Neuronal stem cell (in vitro differentiated cells): ENCODE results near the gene SPSB2.

Source experiments
- DNase-seq: peaks from one replicate; pipeline ENCODE4 v3.0.0-alpha.2; 2013; ENCODE audit warnings: low spot score
- H2AFZ ChIP-seq: one replicate; pipeline ENCODE4 v1.6.1; 2013; ENCODE audit warnings: mild to moderate bottlenecking, low read length, inconsistent platforms
- H2AK5ac ChIP-seq: 2 replicates; pipeline ENCODE4 v1.6.1; 2013; ENCODE audit warnings: low read depth, mild to moderate bottlenecking, inconsistent platforms, low read length, moderate library complexity, mixed read lengths
- H2BK120ac ChIP-seq: 2 replicates; pipeline ENCODE4 v1.6.1; 2013; ENCODE audit warnings: low read depth, mild to moderate bottlenecking, inconsistent platforms, low read length, moderate library complexity, mixed read lengths
- H2BK12ac ChIP-seq: one replicate; pipeline ENCODE4 v1.6.1; 2013; ENCODE audit warnings: low read length, inconsistent platforms
- H2BK15ac ChIP-seq: 2 replicates; pipeline ENCODE4 v1.6.1; 2013; ENCODE audit warnings: mild to moderate bottlenecking, low read length, inconsistent platforms, mixed read lengths
- H2BK5ac ChIP-seq: one replicate; pipeline ENCODE4 v1.6.1; 2013; ENCODE audit warnings: inconsistent platforms, mild to moderate bottlenecking, low read length, moderate library complexity
- H3K14ac ChIP-seq: one replicate; pipeline ENCODE4 v1.6.1; 2013; ENCODE audit warnings: low read length, inconsistent platforms
- H3K18ac ChIP-seq: 2 replicates; pipeline ENCODE4 v1.6.1; 2013; ENCODE audit warnings: low read length, inconsistent platforms
- H3K23ac ChIP-seq: 2 replicates; pipeline ENCODE4 v1.6.1; 2013; ENCODE audit warnings: low read depth, mild to moderate bottlenecking, mixed read lengths, low read length, inconsistent platforms; ENCODE audit not compliant: poor library complexity
- H3K27ac ChIP-seq: replicated peaks from 3 replicates; pipeline ENCODE4 v1.5.1; 2013; ENCODE audit warnings: low read length, inconsistent platforms
- H3K27me3 ChIP-seq, 3 experiments: 2 replicates each; pipeline ENCODE4 v1.6.1; 2013; ENCODE audit warnings: low read length in 3 of 3, mild to moderate bottlenecking in 2 of 3, inconsistent platforms in 1 of 3, low read depth in 1 of 3, mixed read lengths in 1 of 3, moderate library complexity in 1 of 3; ENCODE audit not compliant: control insufficient read depth in 3 of 3, insufficient read depth in 3 of 3
- H3K36me3 ChIP-seq, 2 donors: replicated peaks in 1 of 2; 2 replicates each; pipeline ENCODE4 v1.6.1; 2013; ENCODE audit warnings: low read length in 2 of 2; ENCODE audit not compliant: control insufficient read depth in 2 of 2, insufficient read depth in 2 of 2
- H3K4ac ChIP-seq: 2 replicates; pipeline ENCODE4 v1.6.1; 2013; ENCODE audit warnings: inconsistent platforms, mild to moderate bottlenecking, low read length, moderate library complexity
- H3K4me1 ChIP-seq, 2 donors: 1 replicate in 1 of 2; 2 replicates in 1 of 2; pipeline ENCODE4 v1.6.1; 2013; ENCODE audit warnings: low read length in 2 of 2, low read depth in 1 of 2; ENCODE audit not compliant: control insufficient read depth in 2 of 2, insufficient read depth in 1 of 2
- H3K4me2 ChIP-seq: one replicate; pipeline ENCODE4 v1.6.1; 2013; ENCODE audit warnings: mild to moderate bottlenecking, low read length, inconsistent platforms; ENCODE audit not compliant: insufficient read depth, poor library complexity, severe bottlenecking
- H3K4me3 ChIP-seq, 2 donors: 2 replicates each; pipeline ENCODE4 v1.5.1; 2013; ENCODE audit warnings: low read length in 2 of 2, mild to moderate bottlenecking in 2 of 2, inconsistent platforms in 1 of 2, moderate library complexity in 1 of 2
- H3K79me1 ChIP-seq: one replicate; pipeline ENCODE4 v1.6.1; 2013; ENCODE audit warnings: low read depth, mild to moderate bottlenecking, inconsistent platforms, low read length, moderate library complexity
- H3K9ac ChIP-seq: one replicate; pipeline ENCODE4 v1.6.1; 2013; ENCODE audit warnings: mild to moderate bottlenecking, low read depth, low read length, inconsistent platforms; ENCODE audit not compliant: poor library complexity
- H3K9me3 ChIP-seq, 2 donors: replicated peaks in 1 of 2; 2 replicates each; pipeline versions ENCODE3 to v1.6.1; 2013; ENCODE audit warnings: low read length in 2 of 2, mild to moderate bottlenecking in 2 of 2, inconsistent platforms in 1 of 2, low read depth in 1 of 2, mixed read lengths in 1 of 2, moderate library complexity in 1 of 2; ENCODE audit not compliant: control insufficient read depth in 2 of 2, insufficient read depth in 1 of 2
- H4K8ac ChIP-seq: one replicate; pipeline ENCODE4 v1.6.1; 2013; ENCODE audit warnings: low read depth, mild to moderate bottlenecking, inconsistent platforms, low read length, moderate library complexity
- H4K91ac ChIP-seq: one replicate; pipeline ENCODE4 v1.6.1; 2013; ENCODE audit warnings: low read length, low read depth, mild to moderate bottlenecking, inconsistent platforms; ENCODE audit not compliant: poor library complexity
- WGBS, 2 donors: extraction: QIAGEN DNeasy Blood & Tissue Kit; methylation state at CpG; one replicate each; pipeline ENCODE4 v1.1.7; 2013; ENCODE audit warnings: missing lambda C conversion rate in 2 of 2, mixed read lengths in 1 of 2; ENCODE audit not compliant: insufficient read length in 2 of 2, insufficient replicate concordance in 1 of 2; ENCODE audit errors: extremely low coverage in 2 of 2; 5-methylcytosine and 5-hydroxymethylcytosine counted together

The SPSB2 gene

GRCh38 chr12:6914947-6915788, 42.1 kb upstream of the SPSB2 start:
- Histone ChIP-seq H3K4me1 (peaks cover 10 to 19% of the 10 kb centered on the region in 2 donors), H3K18ac (peak overlapping the region; percentile 99), H3K14ac (peak overlapping the region; percentile 95), H2BK15ac (peak overlapping the region; percentile 96), H2BK5ac (peak overlapping the region; percentile 7), H2AFZ (peak overlapping the region; percentile 99), H3K4ac (peak overlapping the region; percentile 80), H4K91ac (no peak overlapping the region), H3K23ac (peak overlapping the region; percentile 92), H3K4me3 (peak overlapping the region; percentile 60 to 92), H2AK5ac (peak overlapping the region; percentile 79), H3K36me3 (peaks cover 19 to 29% of the 10 kb centered on the region in 2 donors), H3K79me1 (peaks cover 13% of the 10 kb centered on the region), H3K9me3 (no peaks in the 10 kb centered on the region), H3K27ac (peak overlapping the region; percentile 58), H4K8ac (no peak overlapping the region), H2BK120ac (peak overlapping the region; percentile 84), H3K4me2 (peak overlapping the region; percentile 96), H2BK12ac (peak overlapping the region; percentile 88), H3K27me3 (peaks cover 0 to 3% (median 0%) of the 10 kb centered on the region in 3 experiments), H3K9ac (peak overlapping the region; percentile 94)
- WGBS, 2 donors, result no CpG with 5 or more reads among the region's 29 CpGs
- peak; percentile 68 for DNase-seq

- Histone ChIP-seq H3K18ac (peak within 1 kb of the TSS; percentile 99), H2AK5ac (peak within 1 kb of the TSS; percentile 79), H2BK5ac (peak within 1 kb of the TSS; percentile 7), H3K14ac (peak within 1 kb of the TSS; percentile 95), H2BK120ac (peak within 1 kb of the TSS; percentile 84), H2AFZ (peak within 1 kb of the TSS; percentile 99), H3K9me3 (no peaks in the 10 kb centered on the region), H3K4me1 (peaks cover 10 to 18% of the 10 kb centered on the region in 2 donors), H3K9ac (peak within 1 kb of the TSS; percentile 98), H3K4me2 (peak within 1 kb of the TSS; percentile 96), H3K27ac (peak within 1 kb of the TSS; percentile 62), H3K4me3 (peak within 1 kb of the TSS; percentile 60 to 92), H3K79me1 (peaks cover 13% of the 10 kb centered on the region), H3K4ac (peak within 1 kb of the TSS; percentile 80), H3K27me3 (peaks cover 0 to 3% (median 0%) of the 10 kb centered on the region in 3 experiments), H3K36me3 (peaks cover 13 to 22% of the 10 kb centered on the region in 2 donors), H4K8ac (peak within 1 kb of the TSS; percentile 97), H4K91ac (peak within 1 kb of the TSS; percentile 60), H2BK15ac (peak within 1 kb of the TSS; percentile 96), H3K23ac (peak within 1 kb of the TSS; percentile 92), H2BK12ac (peak within 1 kb of the TSS; percentile 88)
- WGBS, 2 donors, result no CpG with 5 or more reads among the region's 68 CpGs
- peak; percentile 56 for DNase-seq
Measured at GRCh38 chr12:6914246-6914946, 41.3 kb upstream of the SPSB2 start, which contains the start of gene ENO2. Gene ENO2 (plus strand): TSS chr12:6914580. CDS start chr12:6915833, 1,253 bp downstream.

GRCh38 chr12:6912164-6912935, 39.2 kb upstream of the SPSB2 start:
- Histone ChIP-seq H3K18ac (no peak overlapping the region), H3K27me3 (peaks cover 0 to 3% (median 0%) of the 10 kb centered on the region in 3 experiments), H3K9ac (no peak overlapping the region), H2BK12ac (no peak overlapping the region), H3K23ac (peak overlapping the region; percentile 20), H2BK5ac (no peak overlapping the region), H2BK120ac (no peak overlapping the region), H3K4me3 (no peak overlapping the region), H3K36me3 (peaks cover under 1 to 12% of the 10 kb centered on the region in 2 donors), H3K27ac (no peak overlapping the region), H3K79me1 (peaks cover 13% of the 10 kb centered on the region), H2AK5ac (peak overlapping the region; percentile 49), H4K8ac (no peak overlapping the region), H4K91ac (no peak overlapping the region), H2BK15ac (peak overlapping the region; percentile 43), H3K4me1 (peaks cover 10 to 18% of the 10 kb centered on the region in 2 donors), H3K4me2 (no peak overlapping the region), H3K9me3 (no peaks in the 10 kb centered on the region), H2AFZ (no peak overlapping the region), H3K14ac (no peak overlapping the region), H3K4ac (no peak overlapping the region)
- WGBS, 2 donors, result no CpG with 5 or more reads among the region's 15 CpGs
- DNase-seq, result no peak
